Neural cell (in vitro differentiated cells): ENCODE measurements around the gene USP37. TPM values are rescaled to one million over a fixed set of nuclear protein-coding genes. Genes with fewer than 3 reads are reported as not detected.

Source experiments
- H2AFZ ChIP-seq: fragments of 200-600, 300-800 bp; sonication (generic), shearing (Covaris generic); 2 replicates; pipeline ENCODE4 v1.6.0; 2014; ENCODE audit warnings: low read depth, mild to moderate bottlenecking, antibody characterized with exemption, low read length, moderate library complexity
- H3F3A ChIP-seq: fragments of 200-600 bp; shearing (Covaris generic); 2 replicates; pipeline ENCODE4 v1.6.1; 2016; ENCODE audit warnings: mild to moderate bottlenecking, moderate library complexity, mixed read lengths, antibody characterized with exemption, low read length; ENCODE audit not compliant: insufficient read depth, poor library complexity, severe bottlenecking
- H3K27ac ChIP-seq: fragments of 200-600, 300-800 bp; sonication (generic), shearing (Covaris generic); 2 replicates; pipeline ENCODE4 v1.5.1; 2014; ENCODE audit warnings: mild to moderate bottlenecking, low read length, moderate library complexity
- H3K27me3 ChIP-seq: fragments of 300-800, 200-600 bp; sonication (generic), shearing (Covaris generic); 2 replicates; pipeline ENCODE4 v1.6.0; 2014; ENCODE audit warnings: mild to moderate bottlenecking, low read depth, low read length, moderate library complexity; ENCODE audit not compliant: insufficient read depth
- H3K36me3 ChIP-seq: fragments of 300-800, 200-600 bp; sonication (generic), shearing (Covaris generic); 2 replicates; pipeline ENCODE4 v1.5.1; 2014; ENCODE audit warnings: mild to moderate bottlenecking, antibody characterized with exemption, low read length, moderate library complexity; ENCODE audit not compliant: insufficient read depth
- H3K4me2 ChIP-seq: fragments of 300-800, 200-600 bp; sonication (generic), shearing (Covaris generic); 2 replicates; pipeline ENCODE4 v1.6.0; 2014; ENCODE audit warnings: mild to moderate bottlenecking, low read length
- H3K4me3 ChIP-seq: fragments of 300-800, 200-600 bp; sonication (generic), shearing (Covaris generic); 2 replicates; pipeline ENCODE4 v1.5.1; 2014; ENCODE audit warnings: mild to moderate bottlenecking, low read length, moderate library complexity
- H3K79me2 ChIP-seq: fragments of 200-600 bp; shearing (Covaris generic); replicated peaks from 2 replicates; pipeline ENCODE4 v1.6.0; 2014; ENCODE audit warnings: mild to moderate bottlenecking, low read length, moderate library complexity; ENCODE audit not compliant: insufficient read depth
- H3K9ac ChIP-seq: fragments of 300-800, 200-600 bp; sonication (generic), shearing (Covaris generic); 2 replicates; pipeline ENCODE4 v1.6.1; 2016; ENCODE audit warnings: mild to moderate bottlenecking, low read length, mixed read lengths
- H3K9me2 ChIP-seq: fragments of 200-600 bp; shearing (Covaris generic); 2 replicates; pipeline ENCODE4 v1.6.1; 2016; ENCODE audit warnings: mild to moderate bottlenecking, low read length, mixed read lengths; ENCODE audit not compliant: insufficient read depth
- H3K9me3 ChIP-seq: fragments of 200-600, 300-800 bp; sonication (generic), shearing (Covaris generic); 2 replicates; pipeline ENCODE4 v1.6.1; 2016; ENCODE audit warnings: mild to moderate bottlenecking, mixed run types, low read length, moderate library complexity, mixed read lengths
- H4K20me1 ChIP-seq: fragments of 200-600 bp; shearing (Covaris generic); 2 replicates; pipeline ENCODE4 v1.6.1; 2016; ENCODE audit warnings: mild to moderate bottlenecking, mixed run types; ENCODE audit not compliant: insufficient read depth
- EP300 ChIP-seq: fragments of 450-650 bp; conservative IDR thresholded peaks from 2 replicates; pipeline ENCODE4 v1.6.1; 2014; ENCODE audit warnings: antibody characterized with exemption, mild to moderate bottlenecking, moderate library complexity; ENCODE audit not compliant: poor library complexity, severe bottlenecking
- EZH2 ChIP-seq: fragments of 200-600, 300-800 bp; shearing (Covaris generic), sonication (generic); IDR thresholded peaks from 2 replicates; pipeline ENCODE4 v1.6.1; 2014; ENCODE audit warnings: antibody characterized with exemption, low read length, borderline replicate concordance, mild to moderate bottlenecking; ENCODE audit not compliant: insufficient read depth, poor library complexity, severe bottlenecking
- MXI1 ChIP-seq: fragments of 450-650 bp; conservative IDR thresholded peaks from 2 replicates; pipeline ENCODE4 v1.6.1; 2014; ENCODE audit warnings: antibody characterized with exemption, mild to moderate bottlenecking; ENCODE audit not compliant: poor library complexity, severe bottlenecking
- POLR2AphosphoS5 ChIP-seq: IDR thresholded peaks from 2 replicates; pipeline ENCODE4 v1.6.1; 2012
- RAD21 ChIP-seq: fragments of 450-650 bp; conservative IDR thresholded peaks from 2 replicates; pipeline ENCODE4 v1.6.1; 2014; ENCODE audit warnings: antibody characterized with exemption, mild to moderate bottlenecking, moderate library complexity
- SMC3 ChIP-seq: fragments of 450-650 bp; conservative IDR thresholded peaks from 2 replicates; pipeline ENCODE4 v1.6.1; 2014; ENCODE audit warnings: antibody characterized with exemption, mild to moderate bottlenecking, moderate library complexity; ENCODE audit not compliant: poor library complexity
- TAF1 ChIP-seq: IDR thresholded peaks from 2 replicates; pipeline ENCODE4 v1.6.1; 2012; ENCODE audit warnings: low read depth
- polyA plus RNA-seq: library from polyadenylated mRNA; depleted of rRNA; stranded (reverse); fragments of >200 nt; gene quantifications from 2 replicates; pipeline ENCODE4 v1.2.3, GENCODE V29; 2014
- TF ChIP-seq, protein P1 (sequence below): IDR thresholded peaks from 2 replicates; pipeline ENCODE4 v1.6.1; 2012; ENCODE audit warnings: borderline replicate concordance
- TF ChIP-seq, protein P2 (sequence below): fragments of 450-650 bp; IDR thresholded peaks from 2 replicates; pipeline ENCODE4 v1.5.1; 2014; ENCODE audit warnings: antibody characterized with exemption, mild to moderate bottlenecking, moderate library complexity; ENCODE audit not compliant: poor library complexity, severe bottlenecking

USP37 gene
- polyA plus RNA-seq, 1 donor from 2014 or later = 16.5 TPM

- Histone ChIP-seq H3K36me3 (peaks cover 4% of the 10 kb centered on the region), H3F3A (no peaks in the 10 kb centered on the region), H3K79me2 (no peaks in the 10 kb centered on the region), H3K27ac (no peak overlapping the region), H3K27me3 (no peaks in the 10 kb centered on the region), H3K4me3 (no peak overlapping the region), H3K9ac (no peak overlapping the region), H4K20me1 (no peaks in the 10 kb centered on the region), H2AFZ (no peak overlapping the region), H3K9me3 (no peaks in the 10 kb centered on the region), H3K9me2 (no peaks in the 10 kb centered on the region), H3K4me2 (no peak overlapping the region)
- TF ChIP-seq EZH2 = no peak
Measured at GRCh38 chr2:218508299-218508698, 59.9 kb downstream of the USP37 start.

- Histone ChIP-seq H3K9me2 (no peaks in the 10 kb centered on the region), H3K4me3 (no peak overlapping the region), H3K36me3 (peaks cover 4% of the 10 kb centered on the region), H3F3A (no peaks in the 10 kb centered on the region), H3K4me2 (no peak overlapping the region), H2AFZ (no peak overlapping the region), H4K20me1 (no peaks in the 10 kb centered on the region), H3K27ac (no peak overlapping the region), H3K9ac (no peak overlapping the region), H3K79me2 (no peaks in the 10 kb centered on the region), H3K27me3 (no peaks in the 10 kb centered on the region), H3K9me3 (no peaks in the 10 kb centered on the region)
- TF ChIP-seq, protein P1, sequence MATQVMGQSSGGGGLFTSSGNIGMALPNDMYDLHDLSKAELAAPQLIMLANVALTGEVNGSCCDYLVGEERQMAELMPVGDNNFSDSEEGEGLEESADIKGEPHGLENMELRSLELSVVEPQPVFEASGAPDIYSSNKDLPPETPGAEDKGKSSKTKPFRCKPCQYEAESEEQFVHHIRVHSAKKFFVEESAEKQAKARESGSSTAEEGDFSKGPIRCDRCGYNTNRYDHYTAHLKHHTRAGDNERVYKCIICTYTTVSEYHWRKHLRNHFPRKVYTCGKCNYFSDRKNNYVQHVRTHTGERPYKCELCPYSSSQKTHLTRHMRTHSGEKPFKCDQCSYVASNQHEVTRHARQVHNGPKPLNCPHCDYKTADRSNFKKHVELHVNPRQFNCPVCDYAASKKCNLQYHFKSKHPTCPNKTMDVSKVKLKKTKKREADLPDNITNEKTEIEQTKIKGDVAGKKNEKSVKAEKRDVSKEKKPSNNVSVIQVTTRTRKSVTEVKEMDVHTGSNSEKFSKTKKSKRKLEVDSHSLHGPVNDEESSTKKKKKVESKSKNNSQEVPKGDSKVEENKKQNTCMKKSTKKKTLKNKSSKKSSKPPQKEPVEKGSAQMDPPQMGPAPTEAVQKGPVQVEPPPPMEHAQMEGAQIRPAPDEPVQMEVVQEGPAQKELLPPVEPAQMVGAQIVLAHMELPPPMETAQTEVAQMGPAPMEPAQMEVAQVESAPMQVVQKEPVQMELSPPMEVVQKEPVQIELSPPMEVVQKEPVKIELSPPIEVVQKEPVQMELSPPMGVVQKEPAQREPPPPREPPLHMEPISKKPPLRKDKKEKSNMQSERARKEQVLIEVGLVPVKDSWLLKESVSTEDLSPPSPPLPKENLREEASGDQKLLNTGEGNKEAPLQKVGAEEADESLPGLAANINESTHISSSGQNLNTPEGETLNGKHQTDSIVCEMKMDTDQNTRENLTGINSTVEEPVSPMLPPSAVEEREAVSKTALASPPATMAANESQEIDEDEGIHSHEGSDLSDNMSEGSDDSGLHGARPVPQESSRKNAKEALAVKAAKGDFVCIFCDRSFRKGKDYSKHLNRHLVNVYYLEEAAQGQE = no peak
- TF ChIP-seq TAF1 (no peak), EP300 (no peak), RAD21 (no peak)
Measured at GRCh38 chr2:218505754-218506371, 62.3 kb downstream of the USP37 start.

DNA sequence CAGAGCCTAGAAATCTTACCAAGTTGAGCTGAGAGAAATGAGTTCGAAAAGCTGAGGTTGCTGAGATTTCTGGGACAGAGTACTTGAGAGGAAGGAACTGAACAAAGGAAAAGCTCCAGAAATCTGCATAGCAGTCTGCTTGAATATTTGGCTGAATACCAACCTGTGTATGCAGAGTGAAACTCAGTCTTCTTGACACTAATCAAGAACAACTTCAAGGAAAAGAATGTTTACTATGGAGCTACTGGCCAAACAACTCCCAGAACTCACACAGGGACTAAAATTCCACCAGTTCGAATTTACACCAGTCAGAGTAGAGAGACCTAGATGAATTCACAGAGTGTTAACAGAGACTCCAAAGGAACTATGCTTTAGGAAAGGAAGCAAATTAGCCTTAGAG is 66.5 kb downstream of the USP37 start:
- Histone ChIP-seq H3F3A (no peaks in the 10 kb centered on the region), H3K79me2 (no peaks in the 10 kb centered on the region), H3K9me3 (no peaks in the 10 kb centered on the region), H3K9ac (no peak overlapping the region), H3K36me3 (no peaks in the 10 kb centered on the region), H3K9me2 (no peaks in the 10 kb centered on the region), H3K4me3 (no peak overlapping the region), H2AFZ (no peak overlapping the region), H4K20me1 (no peaks in the 10 kb centered on the region), H3K27me3 (no peaks in the 10 kb centered on the region), H3K27ac (no peak overlapping the region), H3K4me2 (no peak overlapping the region)
- TF ChIP-seq, protein P2, sequence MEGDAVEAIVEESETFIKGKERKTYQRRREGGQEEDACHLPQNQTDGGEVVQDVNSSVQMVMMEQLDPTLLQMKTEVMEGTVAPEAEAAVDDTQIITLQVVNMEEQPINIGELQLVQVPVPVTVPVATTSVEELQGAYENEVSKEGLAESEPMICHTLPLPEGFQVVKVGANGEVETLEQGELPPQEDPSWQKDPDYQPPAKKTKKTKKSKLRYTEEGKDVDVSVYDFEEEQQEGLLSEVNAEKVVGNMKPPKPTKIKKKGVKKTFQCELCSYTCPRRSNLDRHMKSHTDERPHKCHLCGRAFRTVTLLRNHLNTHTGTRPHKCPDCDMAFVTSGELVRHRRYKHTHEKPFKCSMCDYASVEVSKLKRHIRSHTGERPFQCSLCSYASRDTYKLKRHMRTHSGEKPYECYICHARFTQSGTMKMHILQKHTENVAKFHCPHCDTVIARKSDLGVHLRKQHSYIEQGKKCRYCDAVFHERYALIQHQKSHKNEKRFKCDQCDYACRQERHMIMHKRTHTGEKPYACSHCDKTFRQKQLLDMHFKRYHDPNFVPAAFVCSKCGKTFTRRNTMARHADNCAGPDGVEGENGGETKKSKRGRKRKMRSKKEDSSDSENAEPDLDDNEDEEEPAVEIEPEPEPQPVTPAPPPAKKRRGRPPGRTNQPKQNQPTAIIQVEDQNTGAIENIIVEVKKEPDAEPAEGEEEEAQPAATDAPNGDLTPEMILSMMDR = no peak
- TF ChIP-seq RAD21 = no peak
- no peak for TF ChIP-seq MXI1
- TF ChIP-seq TAF1 = no peak
- no peak for TF ChIP-seq POLR2AphosphoS5
- TF ChIP-seq EP300 = no peak
- no peak for TF ChIP-seq SMC3
- TF ChIP-seq EZH2 = no peak
- TF ChIP-seq, protein P1 = no peak
